Right atrium auricular region (tissue), 2 donors: ENCODE results near the gene PNMA5. TPM values are rescaled to one million over a fixed set of nuclear protein-coding genes. Genes with fewer than 3 reads are reported as not detected.
"Not testable (repeated sequence)": the region's sequence is repeated elsewhere in the genome, so short reads cannot be mapped to it uniquely, and the experiment has no call there.

Experiments used
- DNase-seq: peaks from one replicate; pipeline ENCODE4 v3.0.0-alpha.2; 2019; ENCODE audit warnings: low spot score
- H3K27ac ChIP-seq, 2 donors: fragments of 200-600 bp; sonication (generic); 1 replicate in 1 of 2; 2 replicates in 1 of 2; pipeline ENCODE4 v1.5.1; 2016 to 2019
- H3K27me3 ChIP-seq, 2 donors: fragments of 200-600 bp; sonication (generic); one replicate each; pipeline versions ENCODE4 v1.5.1 to v1.6.0; 2017 to 2019
- H3K36me3 ChIP-seq: fragments of 200-600 bp; sonication (generic); one replicate; pipeline ENCODE4 v1.5.1; 2016
- H3K4me1 ChIP-seq, 2 donors: fragments of 200-600 bp; sonication (generic); one replicate each; pipeline versions ENCODE4 v1.5.1 to v1.6.0; 2017 to 2019
- H3K4me3 ChIP-seq, 2 donors: fragments of 200-600 bp; sonication (generic); 1 replicate in 1 of 2; 2 replicates in 1 of 2; pipeline ENCODE4 v1.5.1; 2017 to 2019; ENCODE audit warnings: mild to moderate bottlenecking in 1 of 2, moderate library complexity in 1 of 2
- H3K9me3 ChIP-seq, 2 donors: fragments of 200-600 bp; sonication (generic); one replicate each; pipeline ENCODE4 v1.5.1; 2019
- CTCF ChIP-seq, 2 donors: fragments of 200-600 bp; sonication (generic); IDR thresholded peaks; one replicate each; pipeline ENCODE4 v1.5.1; 2019; ENCODE audit warnings: antibody characterized with exemption in 2 of 2
- total RNA-seq, 2 donors: library from RNA; depleted of rRNA; stranded (reverse); fragments of >200 nt; gene quantifications; one replicate each; pipeline ENCODE4 v1.1.0, GENCODE V29; 2016

PNMA5 gene
- total RNA-seq, result not detected

- DNase-seq, result no peak
- no peak for TF ChIP-seq CTCF (IDR thresholded peaks at IDR 0.05)
- Histone ChIP-seq H3K27me3 (no peaks in the 10 kb centered on the region), H3K4me3 (no peak within 1 kb of the TSS), H3K4me1 (no peaks in the 10 kb centered on the region), H3K9me3 (no peaks in the 10 kb centered on the region), H3K36me3 (no peaks in the 10 kb centered on the region), H3K27ac (no peak within 1 kb of the TSS)
These were observed at the start of gene PNMA5 for GRCh38 chrX:152993933-152994332. TSS of gene PNMA5 (minus strand) at chrX:152994116. CDS start at chrX:152991598, 2,518 bp downstream.

- TF ChIP-seq CTCF (IDR thresholded peaks at IDR 0.05), result peak; percentile 64 to 87
- Histone ChIP-seq H3K27ac (no peak overlapping the region), H3K27me3 (no peaks in the 10 kb centered on the region), H3K4me1 (no peaks in the 10 kb centered on the region), H3K4me3 (peak overlapping the region in 1 of 2 donors; percentile 34), H3K9me3 (no peaks in the 10 kb centered on the region), H3K36me3 (no peaks in the 10 kb centered on the region)
- peak; percentile 69 for DNase-seq
These were observed 38.6 kb upstream of the PNMA5 start for GRCh38 chrX:153032397-153033118.

GRCh38 chrX:153030801-153031200 is 36.9 kb upstream of the PNMA5 start:
- Histone ChIP-seq H3K36me3 (no peaks in the 10 kb centered on the region), H3K27ac (no peak overlapping the region), H3K27me3 (no peaks in the 10 kb centered on the region), H3K4me1 (no peaks in the 10 kb centered on the region), H3K9me3 (no peaks in the 10 kb centered on the region), H3K4me3 (no peak overlapping the region)
- no peak for DNase-seq
- TF ChIP-seq CTCF (IDR thresholded peaks at IDR 0.05), result no peak

- TF ChIP-seq CTCF (IDR thresholded peaks at IDR 0.05), result no peak
- H3K27ac ChIP-seq, result no peak overlapping the region
- H3K4me1 ChIP-seq, result no peaks in the 10 kb centered on the region
- no peak for DNase-seq
- no peaks in the 10 kb centered on the region for H3K27me3 ChIP-seq
- no peaks in the 10 kb centered on the region for H3K9me3 ChIP-seq
- no peak overlapping the region for H3K4me3 ChIP-seq
- no peaks in the 10 kb centered on the region for H3K36me3 ChIP-seq
These were observed 36.0 kb upstream of the PNMA5 start for GRCh38 chrX:153029875-153030274.

- no peaks in the 10 kb centered on the region for H3K36me3 ChIP-seq
- no peak overlapping the region for H3K4me3 ChIP-seq
- DNase-seq, result no peak
- no peaks in the 10 kb centered on the region for H3K27me3 ChIP-seq
- H3K4me1 ChIP-seq, result no peaks in the 10 kb centered on the region
- no peaks in the 10 kb centered on the region for H3K9me3 ChIP-seq
- no peak for TF ChIP-seq CTCF (IDR thresholded peaks at IDR 0.05)
- no peak overlapping the region for H3K27ac ChIP-seq
These were observed 35.2 kb upstream of the PNMA5 start for GRCh38 chrX:153029162-153029561.

- not testable (repeated sequence) for H3K27ac ChIP-seq, H3K36me3 ChIP-seq, DNase-seq, H3K4me1 ChIP-seq, H3K27me3 ChIP-seq, H3K4me3 ChIP-seq, H3K9me3 ChIP-seq
These were observed 34.6 kb upstream of the PNMA5 start for GRCh38 chrX:153028487-153028886.

- H3K4me1 ChIP-seq, H3K9me3 ChIP-seq, H3K27ac ChIP-seq, H3K27me3 ChIP-seq, DNase-seq, H3K36me3 ChIP-seq, H3K4me3 ChIP-seq: not testable (repeated sequence)
These were observed 32.6 kb upstream of the PNMA5 start for GRCh38 chrX:153026501-153026900.
